ENCODE results near the gene ABCB9.
"Not testable (repeated sequence)": the region's sequence is repeated elsewhere in the genome, so short reads cannot be mapped to it uniquely, and the experiment has no call there.

The ABCB9 gene

DNA sequence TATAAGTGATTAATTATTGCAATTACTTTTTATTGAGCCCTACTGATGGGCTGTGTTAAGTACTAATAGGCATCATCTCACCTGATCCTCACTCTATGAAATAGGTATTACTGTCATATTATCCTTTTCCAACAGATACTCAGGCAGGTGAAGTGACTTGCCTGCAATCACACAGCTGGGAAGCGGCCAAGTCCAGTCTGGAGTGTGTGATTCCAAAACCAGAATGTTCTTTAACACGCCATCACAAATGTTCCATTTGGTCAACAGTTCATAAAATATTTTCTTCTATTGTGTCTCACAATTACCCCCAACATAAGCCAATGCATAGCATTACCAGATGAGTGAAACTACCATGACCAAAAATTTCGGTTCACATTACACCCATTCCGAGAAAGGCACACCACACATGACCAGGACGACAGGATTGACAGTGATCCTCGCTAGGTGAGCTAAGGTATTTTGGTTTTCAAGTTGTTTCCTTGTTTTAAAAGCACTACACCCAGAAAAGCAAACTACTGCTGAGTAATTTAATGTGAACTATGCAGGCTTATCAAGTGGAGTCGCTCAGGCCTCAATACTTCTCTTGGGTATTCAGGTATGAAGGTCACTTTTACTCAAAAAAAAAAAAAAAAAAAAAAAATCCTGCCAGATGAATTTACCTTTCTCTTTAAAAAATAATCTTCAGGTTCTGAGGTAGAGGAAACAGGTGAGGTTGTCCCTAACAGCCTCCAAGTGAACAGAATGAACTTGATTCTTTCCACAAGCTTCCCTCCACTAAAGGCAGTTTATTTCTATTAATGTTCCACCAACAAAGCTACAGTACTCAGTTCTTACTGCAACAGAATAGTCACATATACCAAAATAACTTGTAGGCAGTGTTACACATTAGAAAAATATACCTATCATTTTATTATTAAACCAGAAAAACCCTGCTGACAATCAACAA, 72.8 kb downstream of the ABCB9 start:
- Histone ChIP-seq H3K4me2 (ENCODE audit: low read length) (no peak overlapping the region), H3K4me3 (ENCODE audit: low read length) (no peak overlapping the region), H3K27me3 (ENCODE audit: control insufficient read depth, low read length) (peaks cover 29% of the 10 kb centered on the region), H3K27ac (ENCODE audit: low read depth, low read length) (no peak overlapping the region), H3K79me2 (ENCODE audit: control insufficient read depth, low read length) (no peaks in the 10 kb centered on the region), H3F3A (ENCODE audit: control insufficient read depth, insufficient read depth) (peaks cover 16% of the 10 kb centered on the region), H3K9me2 (replicated peaks; ENCODE audit: control insufficient read depth, low read length) (no peaks in the 10 kb centered on the region), H3K36me3 (ENCODE audit: control insufficient read depth, low read length) (no peaks in the 10 kb centered on the region), H3K4me1 (ENCODE audit: control insufficient read depth, low read length) (peaks cover 39% of the 10 kb centered on the region), H4K20me1 (ENCODE audit: control insufficient read depth, insufficient read depth, low read depth, low read length) (no peaks in the 10 kb centered on the region), H3K9me3 (ENCODE audit: control insufficient read depth, insufficient read depth, low read length) (no peaks in the 10 kb centered on the region)
- no peak for TF ChIP-seq CTCF (IDR thresholded peaks at IDR 0.05; ENCODE audit: low read depth, low read length, poor library complexity, severe bottlenecking)
- TF ChIP-seq EZH2phosphoT487 (IDR thresholded peaks at IDR 0.05; ENCODE audit: borderline replicate concordance, low read length): no peak

DNA sequence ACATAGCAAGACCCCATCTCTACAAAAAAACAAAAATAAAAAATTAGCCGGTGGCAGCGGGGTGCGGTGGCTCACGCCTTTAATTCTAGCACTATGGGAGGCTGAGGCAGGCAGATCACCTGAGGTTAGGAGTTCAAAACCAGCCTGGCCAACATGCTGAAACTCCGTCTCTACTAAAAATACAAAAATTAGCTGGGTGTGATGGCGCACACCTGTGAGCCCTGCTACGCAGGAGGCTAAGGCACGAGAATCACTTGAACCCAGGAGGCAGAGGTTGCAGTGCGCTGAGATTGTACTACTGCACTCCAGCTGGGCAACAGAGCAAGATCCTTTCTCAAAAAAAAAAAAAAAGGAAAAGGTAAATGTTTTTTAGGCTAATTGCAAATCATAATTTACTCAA, 73.5 kb downstream of the ABCB9 start:
- H3K4me3 ChIP-seq (ENCODE audit: low read length); H3K9me2 ChIP-seq (replicated peaks; ENCODE audit: control insufficient read depth, low read length); H3K4me2 ChIP-seq (ENCODE audit: low read length); H3K27ac ChIP-seq (ENCODE audit: low read depth, low read length); H3K9me3 ChIP-seq (ENCODE audit: control insufficient read depth, insufficient read depth, low read length); H4K20me1 ChIP-seq (ENCODE audit: control insufficient read depth, insufficient read depth, low read depth, low read length); H3K36me3 ChIP-seq (ENCODE audit: control insufficient read depth, low read length); H3K79me2 ChIP-seq (ENCODE audit: control insufficient read depth, low read length): not testable (repeated sequence)
- Histone ChIP-seq H3F3A (ENCODE audit: control insufficient read depth, insufficient read depth) (peaks cover 12% of the 10 kb centered on the region), H3K27me3 (ENCODE audit: control insufficient read depth, low read length) (peaks cover 29% of the 10 kb centered on the region), H3K4me1 (ENCODE audit: control insufficient read depth, low read length) (peaks cover 40% of the 10 kb centered on the region)

GRCh38 chr12:122891661-122892525, 74.4 kb downstream of the ABCB9 start:
- TF ChIP-seq CTCF (IDR thresholded peaks at IDR 0.05; ENCODE audit: low read depth, low read length, poor library complexity, severe bottlenecking) (no peak), EZH2phosphoT487 (IDR thresholded peaks at IDR 0.05; ENCODE audit: borderline replicate concordance, low read length) (no peak)
- no peaks in the 10 kb centered on the region for H4K20me1 ChIP-seq (ENCODE audit: control insufficient read depth, insufficient read depth, low read depth, low read length)
- H3K4me2 ChIP-seq (ENCODE audit: low read length): no peak overlapping the region
- H3K9me3 ChIP-seq (ENCODE audit: control insufficient read depth, insufficient read depth, low read length): no peaks in the 10 kb centered on the region
- H3F3A ChIP-seq (ENCODE audit: control insufficient read depth, insufficient read depth): peaks cover 12% of the 10 kb centered on the region
- no peak overlapping the region for H3K27ac ChIP-seq (ENCODE audit: low read depth, low read length)
- H3K27me3 ChIP-seq (ENCODE audit: control insufficient read depth, low read length): peaks cover 22% of the 10 kb centered on the region
- H3K36me3 ChIP-seq (ENCODE audit: control insufficient read depth, low read length): no peaks in the 10 kb centered on the region
- H3K4me1 ChIP-seq (ENCODE audit: control insufficient read depth, low read length): peaks cover 48% of the 10 kb centered on the region
- H3K79me2 ChIP-seq (ENCODE audit: control insufficient read depth, low read length): no peaks in the 10 kb centered on the region; the same call in 1 of the 2 replicates
- no peaks in the 10 kb centered on the region for H3K9me2 ChIP-seq (replicated peaks; ENCODE audit: control insufficient read depth, low read length)
- no peak overlapping the region for H3K4me3 ChIP-seq (ENCODE audit: low read length)

All from DOHH2 (cell line).